Smooth muscle cell (in vitro differentiated cells): Measurements from ENCODE around the gene TAF13. TPM values are rescaled to one million over a fixed set of nuclear protein-coding genes. Genes with fewer than 3 reads are reported as not detected.

Experiments used
- DNase-seq: peaks from one replicate; lab custom pipeline; 2025; ENCODE audit not compliant: unreplicated experiment; lab: John Stamatoyannopoulos, UW
- H2AFZ ChIP-seq: fragments of 200-600 bp; sonication (generic); 2 replicates; pipeline ENCODE4 v1.6.0; 2016; ENCODE audit warnings: antibody characterized with exemption, low read depth, mild to moderate bottlenecking
- H3F3A ChIP-seq: fragments of 200-600 bp; sonication (generic); 2 replicates; pipeline ENCODE4 v1.6.0; 2017; ENCODE audit warnings: antibody characterized with exemption, low read depth
- H3K27ac ChIP-seq: fragments of 200-600 bp; sonication (generic); 2 replicates; pipeline ENCODE4 v1.5.1; 2016; ENCODE audit warnings: low read depth, mild to moderate bottlenecking
- H3K27me3 ChIP-seq: fragments of 200-600 bp; sonication (generic); 2 replicates; pipeline ENCODE4 v1.6.1; 2016; ENCODE audit warnings: low read depth, mild to moderate bottlenecking
- H3K36me3 ChIP-seq: fragments of 200-600 bp; sonication (generic); 2 replicates; pipeline ENCODE4 v1.5.1; 2016; ENCODE audit warnings: low read depth
- H3K4me1 ChIP-seq: fragments of 200-600 bp; sonication (generic); 2 replicates; pipeline ENCODE4 v1.5.1; 2016; ENCODE audit warnings: low read depth
- H3K4me2 ChIP-seq: fragments of 200-600 bp; sonication (generic); 2 replicates; pipeline ENCODE4 v1.6.0; 2016; ENCODE audit warnings: mild to moderate bottlenecking
- H3K4me3 ChIP-seq: fragments of 200-600 bp; sonication (generic); 2 replicates; pipeline ENCODE4 v1.5.1; 2016; ENCODE audit warnings: mild to moderate bottlenecking
- H3K79me2 ChIP-seq: fragments of 200-600 bp; sonication (generic); 2 replicates; pipeline ENCODE4 v1.6.0; 2016; ENCODE audit warnings: low read depth, mild to moderate bottlenecking
- H3K9ac ChIP-seq: fragments of 200-600 bp; sonication (generic); 2 replicates; pipeline ENCODE4 v1.6.0; 2016; ENCODE audit warnings: low read depth
- H3K9me3 ChIP-seq: fragments of 200-600 bp; sonication (generic); replicated peaks from 2 replicates; pipeline ENCODE4 v1.5.1; 2016; ENCODE audit warnings: low read depth
- H4K20me1 ChIP-seq: fragments of 200-600 bp; sonication (generic); 2 replicates; pipeline ENCODE4 v1.6.0; 2016; ENCODE audit warnings: low read depth
- CTCF ChIP-seq: fragments of 200-600 bp; sonication (generic); IDR thresholded peaks from 2 replicates; pipeline ENCODE4 v1.5.1; 2017; ENCODE audit warnings: borderline replicate concordance, mild to moderate bottlenecking, antibody characterized with exemption; ENCODE audit not compliant: insufficient read depth, poor library complexity, severe bottlenecking
- WGBS: methylation state at CpG from one replicate; pipeline ENCODE4 v1.1.7; 2016; ENCODE audit warnings: low lambda C conversion rate; 5-methylcytosine and 5-hydroxymethylcytosine counted together
- polyA plus RNA-seq: library from polyadenylated mRNA; unstranded; fragments of >200 nt; fragmentation: Nextera tagmentation; extraction: Ambion mirVana; gene quantifications from 2 replicates; pipeline ENCODE4 v1.2.1, GENCODE V29; 2016
- total RNA-seq: library from RNA; depleted of rRNA; stranded (reverse); fragments of >200 nt; gene quantifications from 2 replicates; pipeline ENCODE4 v1.2.3, GENCODE V29; 2014

The TAF13 gene
- total and polyA plus RNA-seq, 2 experiments from 2014 or later: 30.1 to 110 TPM

- H4K20me1 ChIP-seq: no peaks in the 10 kb centered on the region
- no peaks in the 10 kb centered on the region for H3K27me3 ChIP-seq
- no peaks in the 10 kb centered on the region for H3F3A ChIP-seq
- no peaks in the 10 kb centered on the region for H3K36me3 ChIP-seq
- H3K79me2 ChIP-seq: peaks cover 2% of the 10 kb centered on the region
- H3K4me2 ChIP-seq: peak overlapping the region; percentile 75
- TF ChIP-seq CTCF: no peak
- 98% methylated on average over 5 of the region's 5 CpGs for WGBS
- H3K4me3 ChIP-seq: no peak overlapping the region
- peak overlapping the region; percentile 85 for H2AFZ ChIP-seq
- no peak for DNase-seq
- H3K9me3 ChIP-seq: no peaks in the 10 kb centered on the region
- peaks cover 5% of the 10 kb centered on the region for H3K4me1 ChIP-seq
- peak overlapping the region; percentile 36 for H3K9ac ChIP-seq
- H3K27ac ChIP-seq: peak overlapping the region; percentile 67
These were observed 4.8 kb upstream of the TAF13 start for GRCh38 chr1:109080441-109081082.

DNA sequence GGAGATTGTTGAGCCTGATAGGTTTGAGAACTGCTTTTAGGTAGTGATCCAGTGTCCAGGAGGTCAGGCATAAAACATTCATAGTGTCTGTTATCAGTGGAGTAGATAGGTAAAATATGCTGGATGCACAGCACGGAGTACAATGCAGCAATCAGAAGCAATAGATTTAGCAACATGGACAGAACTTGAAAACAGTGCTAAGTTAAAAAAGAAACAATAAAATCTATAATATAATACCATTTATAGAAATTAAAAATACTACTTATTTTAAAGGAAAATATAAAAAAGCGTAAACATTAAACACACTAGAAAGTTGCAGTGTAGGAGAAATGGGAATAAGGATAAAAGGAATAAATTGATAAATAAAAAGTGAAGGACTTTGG is 3.4 kb upstream of the TAF13 start:
- Histone ChIP-seq H4K20me1 (no peaks in the 10 kb centered on the region), H3K79me2 (peaks cover 15% of the 10 kb centered on the region), H3K4me1 (peaks cover 8% of the 10 kb centered on the region), H3F3A (no peaks in the 10 kb centered on the region), H3K9me3 (no peaks in the 10 kb centered on the region), H3K27me3 (no peaks in the 10 kb centered on the region), H3K9ac (no peak overlapping the region), H3K27ac (peak overlapping the region; percentile 67), H3K4me3 (no peak overlapping the region), H3K36me3 (no peaks in the 10 kb centered on the region), H2AFZ (peak overlapping the region; percentile 67), H3K4me2 (peak overlapping the region; percentile 75)
- DNase-seq: no peak
- WGBS: 97% methylated on average over 2 of the region's 2 CpGs
- no peak for TF ChIP-seq CTCF

GRCh38 chr1:109078317-109078716 is 2.5 kb upstream of the TAF13 start:
- WGBS: 100% methylated on average over 1 of the region's 1 CpG

More at GRCh38 chr1:109078317-109078716, 2.5 kb upstream of the TAF13 start:
- Histone ChIP-seq H3K9me3 (no peaks in the 10 kb centered on the region), H4K20me1 (peaks cover 7% of the 10 kb centered on the region), H3K27me3 (no peaks in the 10 kb centered on the region), H3K36me3 (no peaks in the 10 kb centered on the region), H3K4me2 (no peak overlapping the region), H3K4me3 (no peak overlapping the region), H3F3A (no peaks in the 10 kb centered on the region), H3K4me1 (peaks cover 8% of the 10 kb centered on the region), H2AFZ (no peak overlapping the region), H3K79me2 (peaks cover 22% of the 10 kb centered on the region), H3K9ac (no peak overlapping the region), H3K27ac (no peak overlapping the region)
- no peak for TF ChIP-seq CTCF
- no peak for DNase-seq
